GM18870 (cell line): ENCODE measurements around the gene CD79B.
"Not testable (repeated sequence)": the region's sequence is repeated elsewhere in the genome, so short reads cannot be mapped to it uniquely, and the experiment has no call there.

ENCODE experiments used
- ATAC-seq: cut with Tn5 transposase; IDR thresholded peaks from one replicate; pipeline ENCODE4 v1.9.1; 2021; ENCODE audit warnings: moderate library complexity; ENCODE audit not compliant: unreplicated experiment

The CD79B gene

DNA sequence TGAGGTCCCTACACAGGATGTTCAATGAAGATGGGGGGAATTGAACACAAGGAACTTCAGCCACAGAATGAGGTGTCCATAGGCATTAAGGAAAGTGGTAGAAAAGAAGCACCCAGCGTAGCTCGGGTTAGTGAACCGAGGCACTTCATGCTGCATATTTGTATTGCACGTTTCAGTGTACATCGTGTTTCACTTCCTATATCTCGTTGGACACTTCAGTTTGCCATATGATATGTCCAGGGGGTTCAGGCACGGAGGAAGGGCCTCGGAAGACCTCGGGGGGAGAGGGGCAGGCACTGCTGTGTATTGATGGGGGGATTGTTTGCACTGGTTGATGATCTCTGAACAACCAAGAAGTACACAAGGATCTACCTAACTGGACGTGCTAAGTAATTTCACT lies 16.4 kb downstream of the CD79B start:
- ATAC-seq = not testable (repeated sequence)

- no peak for ATAC-seq
Measured at GRCh38 chr17:63914471-63914870, 17.7 kb downstream of the CD79B start.

DNA sequence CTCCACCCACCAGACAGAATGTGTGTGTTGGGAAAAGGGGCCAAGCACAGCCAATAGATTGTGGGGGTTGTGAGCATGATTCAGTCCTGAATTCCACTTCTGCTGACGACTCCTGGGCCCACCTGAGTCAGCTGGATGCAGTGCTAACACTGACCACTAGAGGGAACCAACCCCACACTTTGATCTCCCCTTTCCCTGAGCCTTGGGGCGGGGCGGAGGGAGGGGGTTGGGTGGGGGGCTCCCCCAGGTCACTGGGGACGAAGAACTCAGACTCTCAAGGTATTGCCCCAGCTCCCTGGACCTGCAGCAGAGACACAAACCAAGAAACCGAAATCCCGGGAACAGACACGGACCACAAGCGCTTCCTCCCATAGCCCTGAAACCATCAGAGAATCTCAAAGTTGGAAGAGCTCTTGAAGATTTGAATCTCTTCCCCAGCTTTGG lies 20.5 kb downstream of the CD79B start:
- no peak for ATAC-seq

DNA sequence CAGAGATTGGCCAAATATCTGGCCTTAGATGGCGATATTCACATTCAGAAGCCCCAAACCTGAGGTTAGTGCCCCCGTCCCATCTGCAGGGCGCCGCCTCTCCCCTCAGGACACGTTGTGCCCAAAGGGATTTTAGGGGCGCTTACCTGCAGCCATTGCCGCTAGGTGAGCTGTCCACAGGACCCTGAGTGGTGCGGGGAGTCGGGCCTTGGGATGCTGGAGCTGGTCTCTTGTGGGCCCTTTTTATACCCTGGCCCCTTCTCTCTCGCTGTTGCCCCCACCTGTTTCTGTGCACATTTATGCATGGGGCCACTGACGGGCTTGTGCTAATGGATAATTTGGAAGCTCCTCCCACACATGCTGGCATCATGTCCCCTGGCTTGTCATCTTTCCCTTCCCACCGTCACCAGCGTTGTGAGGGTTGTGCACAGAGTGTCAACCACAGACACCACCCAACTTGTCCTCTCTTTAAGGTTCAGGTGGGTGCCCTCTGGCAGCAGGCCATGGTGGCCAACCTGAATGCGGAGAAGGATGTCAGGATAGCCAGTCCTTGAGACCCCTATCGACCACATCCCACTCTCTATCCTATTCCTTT lies 21.0 kb downstream of the CD79B start, which contains the start of gene CSHL1:
Gene CSHL1 (minus strand): TSS at position 218 of the 595 bp plus-strand sequence. CDS start 62 bp downstream, at position 156.
- ATAC-seq = no peak

- no peak for ATAC-seq
Measured at GRCh38 chr17:63910096-63910495, 22.0 kb downstream of the CD79B start.

DNA sequence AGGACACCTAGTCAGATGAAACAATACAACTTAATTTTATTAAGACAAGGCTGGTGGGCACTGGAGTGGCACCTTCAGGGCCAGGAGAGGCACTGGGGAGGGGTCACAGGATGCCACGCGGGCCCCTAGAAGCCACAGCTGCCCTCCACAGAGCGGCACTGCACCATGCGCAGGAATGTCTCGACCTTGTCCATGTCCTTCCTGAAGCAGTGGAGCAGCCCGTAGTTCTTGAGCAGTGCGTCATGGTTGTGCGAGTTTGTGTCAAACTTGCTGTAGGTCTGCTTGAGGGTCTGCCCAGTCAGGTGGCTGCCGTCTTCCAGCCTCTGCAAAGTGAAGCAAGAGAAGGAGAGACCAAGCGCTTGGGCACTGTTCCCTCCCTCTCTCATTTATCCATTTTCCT lies 22.5 kb downstream of the CD79B start:
- ATAC-seq = not testable (repeated sequence)

GRCh38 chr17:63907161-63907778 lies 24.9 kb downstream of the CD79B start:
- not testable (repeated sequence) for ATAC-seq

GRCh38 chr17:63904796-63905195 lies 27.3 kb downstream of the CD79B start:
- ATAC-seq = not testable (repeated sequence)

DNA sequence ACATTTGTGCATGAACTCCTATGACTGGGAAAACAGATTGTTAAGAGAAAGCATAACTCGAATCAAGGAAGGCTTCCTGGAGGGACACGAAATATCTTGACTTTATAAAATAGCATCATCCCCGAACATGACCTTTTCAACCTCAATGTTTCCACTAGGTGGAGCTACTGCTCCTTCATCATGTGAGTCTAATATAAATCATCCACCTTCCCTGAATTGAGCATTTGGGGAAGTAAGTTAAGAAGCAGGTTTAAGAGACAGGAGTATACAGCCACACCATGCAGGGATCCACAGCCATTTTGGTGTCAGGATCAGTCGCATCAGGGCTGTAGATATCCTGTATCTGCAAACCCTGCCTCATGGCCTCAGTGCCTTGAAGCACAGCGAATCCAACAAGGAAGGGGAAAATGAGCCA lies 28.3 kb downstream of the CD79B start:
- ATAC-seq = not testable (repeated sequence)

- ATAC-seq = not testable (repeated sequence)
Measured at GRCh38 chr17:63901971-63902370, 30.2 kb downstream of the CD79B start.

DNA sequence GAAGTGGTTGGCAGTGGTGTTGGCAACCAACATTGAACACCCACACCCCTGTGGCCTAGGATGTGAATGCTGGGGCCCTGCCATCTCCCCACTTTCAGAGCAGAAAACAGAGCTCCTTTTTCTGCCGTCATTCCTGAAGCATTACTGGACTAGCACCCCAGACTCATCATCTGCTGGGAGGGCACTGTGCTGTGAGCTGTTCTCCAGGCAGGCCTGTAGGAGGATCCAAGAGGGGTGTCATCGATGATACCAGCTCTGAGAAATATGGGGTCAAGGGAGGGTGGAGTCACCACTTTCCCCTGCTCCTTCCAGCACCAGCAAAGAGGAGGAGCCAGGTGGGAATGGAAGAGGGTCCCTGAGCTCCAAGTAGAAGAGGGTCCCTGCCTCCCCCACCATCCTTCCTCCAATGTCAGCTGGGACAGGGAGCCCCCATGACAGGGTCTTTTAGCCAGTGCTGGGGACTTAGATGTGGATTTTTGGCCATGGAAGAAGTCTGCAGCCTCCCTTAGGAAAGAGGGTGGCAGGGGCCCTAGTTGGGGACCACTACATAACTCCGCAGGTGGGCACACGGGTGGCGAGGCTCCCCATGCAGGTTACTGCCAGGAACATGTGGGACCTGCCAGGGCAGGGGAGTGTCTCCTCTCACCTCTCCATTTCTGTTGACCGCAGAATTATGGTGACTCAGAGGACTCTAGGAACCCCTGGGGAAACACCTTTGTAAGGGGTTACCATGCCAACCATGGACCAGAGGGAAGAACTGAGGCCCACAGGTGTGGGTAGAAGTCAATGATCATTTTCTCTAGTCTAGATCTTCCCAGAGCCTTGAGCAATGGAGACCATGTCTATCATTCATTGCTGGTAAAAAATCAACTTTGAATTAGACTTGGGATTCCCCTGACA lies 33.0 kb downstream of the CD79B start:
- ATAC-seq = not testable (repeated sequence)

DNA sequence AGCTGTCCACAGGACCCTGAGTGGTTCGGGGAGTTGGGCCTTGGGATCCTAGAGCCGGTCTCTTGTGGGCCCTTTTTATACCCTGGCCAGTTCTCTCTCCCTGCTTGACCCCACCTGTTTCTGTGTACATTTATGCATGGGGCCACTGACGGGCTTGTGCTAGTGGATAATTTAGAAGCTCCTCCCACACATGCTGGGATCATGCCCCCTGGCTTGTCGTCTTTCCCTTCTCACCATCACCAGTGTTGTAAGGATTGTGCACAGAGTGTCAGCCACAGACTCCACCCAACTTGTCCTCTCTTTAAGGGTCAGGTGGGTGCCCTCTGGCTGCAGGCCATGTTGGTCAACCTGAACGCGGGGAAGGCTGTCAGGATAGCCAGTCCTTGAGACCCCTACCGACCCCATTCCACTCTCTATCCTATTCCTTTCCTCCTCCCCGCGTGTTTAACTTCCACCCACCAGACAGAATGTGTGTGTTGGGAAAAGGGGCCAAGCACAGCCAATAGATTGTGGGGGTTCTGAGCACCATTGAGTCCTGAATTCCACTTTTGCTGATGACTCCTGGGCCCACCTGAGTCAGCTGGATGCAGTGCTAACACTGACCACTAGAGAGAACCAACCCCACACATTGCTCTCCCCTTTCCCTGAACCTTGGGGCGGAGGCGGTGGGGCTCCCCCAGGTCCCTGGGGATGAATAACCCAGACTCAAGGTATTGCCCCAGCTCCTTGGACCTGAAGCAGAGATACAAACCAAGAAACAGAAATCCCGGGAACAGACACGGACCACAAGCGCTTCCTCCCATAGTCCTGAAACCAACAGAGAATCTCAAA lies 35.4 kb downstream of the CD79B start, which contains the start of gene CSH1:
Gene CSH1 (minus strand): TSS at position 51 of the 831 bp plus-strand sequence. CDS start 63 bp downstream, outside the sequence.
- ATAC-seq = not testable (repeated sequence)

DNA sequence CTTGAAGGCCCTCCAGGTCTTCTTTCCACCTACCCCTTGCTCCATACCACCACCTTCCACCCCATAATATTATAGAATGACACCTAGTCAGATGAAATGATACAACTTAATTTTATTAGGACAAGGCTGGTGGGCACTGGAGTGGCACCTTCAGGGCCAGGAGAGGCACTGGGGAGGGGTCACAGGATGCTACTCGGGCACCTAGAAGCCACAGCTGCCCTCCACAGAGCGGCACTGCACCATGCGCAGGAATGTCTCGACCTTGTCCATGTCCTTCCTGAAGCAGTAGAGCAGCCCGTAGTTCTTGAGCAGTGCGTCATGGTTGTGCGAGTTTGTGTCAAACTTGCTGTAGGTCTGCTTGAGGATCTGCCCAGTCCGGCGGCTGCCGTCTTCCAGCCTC lies 37.3 kb downstream of the CD79B start:
- not testable (repeated sequence) for ATAC-seq

DNA sequence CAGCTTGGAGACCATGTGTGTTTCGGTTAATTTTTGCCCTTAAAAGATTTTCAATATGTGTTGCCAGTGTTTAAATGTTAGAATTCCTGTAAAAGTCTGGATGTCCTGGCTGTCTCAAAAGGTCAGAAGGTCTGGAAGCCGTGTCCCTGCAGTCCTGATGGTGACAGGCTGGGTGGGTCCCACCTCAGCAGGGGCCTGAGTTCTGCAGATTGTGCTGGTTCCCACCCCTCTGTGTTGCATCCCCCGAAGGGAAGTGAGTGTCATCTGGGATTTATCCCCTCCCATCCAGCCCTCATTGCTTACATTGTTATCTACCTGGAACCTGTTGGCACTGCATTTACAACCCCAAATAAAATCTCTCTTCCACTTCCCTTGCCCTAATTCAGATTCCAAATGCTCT lies 38.1 kb downstream of the CD79B start:
- not testable (repeated sequence) for ATAC-seq

DNA sequence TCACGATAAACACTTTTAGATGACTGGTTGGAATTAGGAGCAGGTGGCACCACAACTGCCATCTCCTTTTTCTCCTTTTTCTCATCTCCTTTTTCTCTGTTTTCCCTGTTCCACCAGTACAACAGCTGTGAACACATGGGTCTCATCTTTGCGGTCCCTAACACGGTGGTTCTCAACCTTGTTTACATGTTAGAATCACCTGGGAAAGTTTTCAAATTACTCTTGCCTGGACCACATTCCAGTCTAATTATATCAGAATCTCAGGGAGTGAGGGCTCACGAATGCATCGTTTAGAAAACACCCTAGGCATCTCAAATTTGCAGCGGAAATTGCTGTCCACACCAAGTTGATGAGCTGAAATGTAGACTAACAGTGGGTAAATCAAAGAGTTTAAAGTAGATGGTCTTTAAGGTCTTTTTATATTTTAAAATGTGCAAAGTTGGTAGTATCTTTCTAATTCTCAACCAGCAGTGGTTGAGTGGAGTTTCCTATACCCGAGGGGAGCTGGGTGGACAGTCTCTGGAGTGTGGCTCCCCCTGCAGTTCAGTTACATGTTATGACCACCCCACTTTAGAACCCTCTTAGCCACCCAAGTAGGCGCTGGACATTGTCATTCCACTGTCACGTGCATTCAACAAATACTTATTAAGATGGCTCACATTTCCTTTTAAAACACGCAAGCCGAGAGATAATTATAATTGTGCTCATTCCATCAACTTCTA lies 39.7 kb downstream of the CD79B start:
- ATAC-seq = not testable (repeated sequence)

- ATAC-seq = not testable (repeated sequence)
Measured at GRCh38 chr17:63889026-63889848, 42.9 kb downstream of the CD79B start.

DNA sequence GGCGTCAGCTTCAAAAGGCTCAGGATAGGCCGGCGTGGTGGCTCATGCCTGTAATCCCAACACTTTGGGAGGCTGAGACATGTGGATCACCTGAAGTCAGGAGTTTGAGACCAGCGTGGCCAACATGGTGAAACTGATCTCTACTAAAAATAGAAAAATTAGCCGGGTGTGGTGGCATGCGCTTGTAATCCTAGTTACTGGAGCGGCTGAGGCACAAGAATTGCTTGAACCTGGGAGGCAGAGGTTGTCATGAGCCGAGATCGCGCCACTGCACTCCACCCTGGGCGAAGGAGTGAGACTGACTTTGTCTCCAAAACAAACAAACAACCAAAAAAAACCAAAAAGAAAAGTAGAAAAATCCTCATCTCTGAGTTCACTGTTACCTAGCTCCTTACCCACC lies 47.0 kb downstream of the CD79B start:
- ATAC-seq = not testable (repeated sequence)

- not testable (repeated sequence) for ATAC-seq
Measured at GRCh38 chr17:63882626-63883126, 49.5 kb downstream of the CD79B start.
